Tibial nerve (tissue), 3 donors: ENCODE results near the gene DOP1B.

Experiments used
- POLR2A ChIP-seq, 2 donors: fragments of 450-650 bp; IDR thresholded peaks; one replicate each; pipeline ENCODE4 v1.6.1; 2017; ENCODE audit warnings: antibody characterized with exemption in 2 of 2, mild to moderate bottlenecking in 2 of 2, moderate library complexity in 2 of 2
- TF ChIP-seq, protein P1 (sequence below), 5 experiments: fragments of 200-600 bp in 3 of 5; fragments of 450-650 bp in 2 of 5; sonication (generic) in 3 of 5; IDR thresholded peaks; one replicate each; pipeline ENCODE4 v1.5.1; 2016 to 2019; ENCODE audit warnings: antibody characterized with exemption in 5 of 5, mild to moderate bottlenecking in 3 of 5, moderate library complexity in 2 of 5

DNA sequence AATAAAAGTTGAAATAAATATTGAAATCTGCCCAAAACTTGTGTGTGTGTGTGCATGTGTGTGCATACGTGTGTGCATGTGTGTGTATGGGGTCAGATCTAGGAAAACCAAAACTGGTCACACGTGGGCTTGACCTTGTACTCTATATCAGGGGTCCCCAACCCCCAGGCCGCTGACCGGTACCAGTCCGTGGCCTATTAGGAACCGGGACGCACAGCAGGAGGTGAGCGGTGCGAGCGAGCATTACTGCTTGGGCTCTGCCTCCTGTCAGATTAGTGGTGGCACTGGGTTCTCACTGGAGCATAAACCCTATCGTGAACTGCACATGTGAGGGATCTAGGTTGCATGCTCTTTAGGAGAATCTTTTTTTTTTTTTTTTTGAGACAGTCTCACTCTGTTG, 8.7 kb downstream of the DOP1B start:
- TF ChIP-seq, protein P1, sequence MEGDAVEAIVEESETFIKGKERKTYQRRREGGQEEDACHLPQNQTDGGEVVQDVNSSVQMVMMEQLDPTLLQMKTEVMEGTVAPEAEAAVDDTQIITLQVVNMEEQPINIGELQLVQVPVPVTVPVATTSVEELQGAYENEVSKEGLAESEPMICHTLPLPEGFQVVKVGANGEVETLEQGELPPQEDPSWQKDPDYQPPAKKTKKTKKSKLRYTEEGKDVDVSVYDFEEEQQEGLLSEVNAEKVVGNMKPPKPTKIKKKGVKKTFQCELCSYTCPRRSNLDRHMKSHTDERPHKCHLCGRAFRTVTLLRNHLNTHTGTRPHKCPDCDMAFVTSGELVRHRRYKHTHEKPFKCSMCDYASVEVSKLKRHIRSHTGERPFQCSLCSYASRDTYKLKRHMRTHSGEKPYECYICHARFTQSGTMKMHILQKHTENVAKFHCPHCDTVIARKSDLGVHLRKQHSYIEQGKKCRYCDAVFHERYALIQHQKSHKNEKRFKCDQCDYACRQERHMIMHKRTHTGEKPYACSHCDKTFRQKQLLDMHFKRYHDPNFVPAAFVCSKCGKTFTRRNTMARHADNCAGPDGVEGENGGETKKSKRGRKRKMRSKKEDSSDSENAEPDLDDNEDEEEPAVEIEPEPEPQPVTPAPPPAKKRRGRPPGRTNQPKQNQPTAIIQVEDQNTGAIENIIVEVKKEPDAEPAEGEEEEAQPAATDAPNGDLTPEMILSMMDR (IDR thresholded peaks at IDR 0.05): no peak
- no peak for TF ChIP-seq POLR2A (IDR thresholded peaks at IDR 0.05)
